ENCODE data around the gene PSMD9.

- TF ChIP-seq TAF1 (IDR thresholded peaks at IDR 0.05; ENCODE audit: low read depth) (no peak), CEBPB (IDR thresholded peaks at IDR 0.05) (no peak), YY1 (IDR thresholded peaks at IDR 0.05; ENCODE audit: low read depth) (no peak), REST (IDR thresholded peaks at IDR 0.05; ENCODE audit: low read depth) (no peak), TCF12 (IDR thresholded peaks at IDR 0.05; ENCODE audit: low read depth) (no peak), USF1 (IDR thresholded peaks at IDR 0.05) (no peak), MAX (IDR thresholded peaks at IDR 0.05) (no peak)
These were observed 42.3 kb downstream of the PSMD9 start for GRCh38 chr12:121930862-121931261.
